Keratinocyte (primary cell): ENCODE measurements around the gene CEP68. TPM values are rescaled to one million over a fixed set of nuclear protein-coding genes. Genes with fewer than 3 reads are reported as not detected.

Experiments
- DNase-seq: peaks from one replicate; pipeline ENCODE4 v3.0.0-alpha.2; 2011; ENCODE audit warnings: low read depth, missing footprints, low spot score
- FAIRE-seq: peaks from 2 replicates; lab custom pipeline; 2011; peaks lifted over from hg19 to GRCh38; lab: Jason Lieb, UNC
- H2AFZ ChIP-seq: 2 replicates; pipeline ENCODE4 v1.6.0; 2012; ENCODE audit warnings: low read length, control low read depth, inconsistent platforms; ENCODE audit not compliant: control insufficient read depth
- H3K27ac ChIP-seq: 2 replicates; pipeline ENCODE4 v1.5.1; 2011; ENCODE audit warnings: low read length; ENCODE audit not compliant: control insufficient read depth, insufficient read depth
- H3K27me3 ChIP-seq: 3 replicates; pipeline ENCODE4 v1.6.0; 2011; ENCODE audit warnings: low read length; ENCODE audit not compliant: control insufficient read depth, insufficient read depth; ENCODE audit errors: extremely low read depth
- H3K36me3 ChIP-seq, 2 experiments: 2 replicates in 1 of 2; 3 replicates in 1 of 2; pipeline ENCODE4 v1.5.1; 2011; ENCODE audit warnings: low read length in 2 of 2, mild to moderate bottlenecking in 1 of 2; ENCODE audit not compliant: control insufficient read depth in 2 of 2, insufficient read depth in 2 of 2; ENCODE audit errors: extremely low read depth in 1 of 2
- H3K4me1 ChIP-seq: 3 replicates; pipeline ENCODE4 v1.5.1; 2011; ENCODE audit warnings: low read length; ENCODE audit not compliant: control insufficient read depth, insufficient read depth; ENCODE audit errors: extremely low read depth
- H3K4me2 ChIP-seq: 3 replicates; pipeline ENCODE4 v1.6.0; 2011; ENCODE audit warnings: low read depth, low read length; ENCODE audit not compliant: control insufficient read depth, insufficient read depth; ENCODE audit errors: extremely low read depth
- H3K4me3 ChIP-seq, 3 experiments: fragments of 200-600 bp in 1 of 3; sonication (generic) in 1 of 3; 2 replicates in 2 of 3; 3 replicates in 1 of 3; pipeline ENCODE4 v1.5.1; 2011 to 2016; ENCODE audit warnings: low read length in 3 of 3, mild to moderate bottlenecking in 3 of 3, control low read depth in 2 of 3, inconsistent platforms in 1 of 3, low read depth in 1 of 3, mixed read lengths in 1 of 3, mixed run types in 1 of 3, moderate library complexity in 1 of 3; ENCODE audit not compliant: control insufficient read depth in 2 of 3, insufficient read depth in 2 of 3; ENCODE audit errors: extremely low read depth in 1 of 3
- H3K79me2 ChIP-seq: 2 replicates; pipeline ENCODE4 v1.6.0; 2012; ENCODE audit warnings: low read length; ENCODE audit not compliant: control insufficient read depth, insufficient read depth
- H3K9ac ChIP-seq: 3 replicates; pipeline ENCODE4 v1.6.0; 2011; ENCODE audit warnings: low read length; ENCODE audit not compliant: control insufficient read depth, insufficient read depth; ENCODE audit errors: extremely low read depth
- H3K9me1 ChIP-seq: 3 replicates; pipeline ENCODE4 v1.6.0; 2011; ENCODE audit warnings: low read length; ENCODE audit not compliant: control insufficient read depth, insufficient read depth; ENCODE audit errors: extremely low read depth
- H3K9me3 ChIP-seq: 2 replicates; pipeline ENCODE4 v1.5.1; 2012; ENCODE audit warnings: low read depth, low read length; ENCODE audit not compliant: control insufficient read depth
- H4K20me1 ChIP-seq: 3 replicates; pipeline ENCODE4 v1.6.0; 2011; ENCODE audit warnings: low read length; ENCODE audit not compliant: control insufficient read depth, insufficient read depth; ENCODE audit errors: extremely low read depth
- CTCF ChIP-seq, 3 experiments: IDR thresholded peaks in 1 of 3; conservative IDR thresholded peaks in 1 of 3; optimal IDR thresholded peaks in 1 of 3; 2 replicates in 2 of 3; 3 replicates in 1 of 3; pipeline versions ENCODE3 to v1.5.1; 2011; ENCODE audit warnings: low read length in 3 of 3, mild to moderate bottlenecking in 3 of 3, moderate library complexity in 2 of 3, control low read depth in 1 of 3, inconsistent platforms in 1 of 3; ENCODE audit not compliant: insufficient read depth in 2 of 3; ENCODE audit errors: extremely low read depth in 1 of 3
- EZH2 ChIP-seq: IDR thresholded peaks from one replicate; pipeline ENCODE4 v1.6.1; 2012; ENCODE audit warnings: inconsistent platforms, mild to moderate bottlenecking, low read length, moderate library complexity
- dilution Hi-C: fragments of 300-500 bp; cut with MboI; formaldehyde crosslinking; loops from one replicate; pipeline ENCODE4 v1.7.0; 2020; ENCODE audit warnings: low sequenced_read_pairs; ENCODE audit not compliant: extremely low pct_ligation_motif_present
- polyA plus RNA-seq, 5 experiments: library from polyadenylated mRNA; depleted of rRNA in 3 of 5; stranded (reverse) in 3 of 5; stranded (forward) in 1 of 5; unstranded in 1 of 5; fragments of >200 nt; gene quantifications; 1 replicate in 1 of 5; 2 replicates in 3 of 5; 3 replicates in 1 of 5; pipeline versions ENCODE4 v1.2.1 to v1.2.3, GENCODE V29; 2011 to 2012; ENCODE audit warnings: missing spikeins in 2 of 5, low read depth in 1 of 5, low replicate concordance in 1 of 5

Gene CEP68
- polyA plus RNA-seq, 1 donor (not counting 4 experiments of a cell fraction or from before 2014, with no cell fraction given): 4.1 TPM

GRCh38 chr2:65057054-65057375, 799 bp downstream of the CEP68 start:
- Histone ChIP-seq H3K27ac (peak overlapping the region; percentile 63), H4K20me1 (no peaks in the 10 kb centered on the region), H3K9ac (peak overlapping the region; percentile 75), H3K27me3 (no peaks in the 10 kb centered on the region), H3K4me2 (peak overlapping the region; percentile 97), H3K9me3 (no peaks in the 10 kb centered on the region), H3K4me1 (peaks cover 21% of the 10 kb centered on the region), H3K36me3 (no peaks in the 10 kb centered on the region), H3K79me2 (no peaks in the 10 kb centered on the region), H2AFZ (peak overlapping the region; percentile 40), H3K9me1 (no peaks in the 10 kb centered on the region), H3K4me3 (peak overlapping the region; percentile 51 to 79 (median 71))
- no peak for TF ChIP-seq EZH2
- TF ChIP-seq CTCF (optimal IDR thresholded peaks at IDR 0.05 in 1 of 3, IDR thresholded peaks at IDR 0.05 in 1 of 3, conservative IDR thresholded peaks at IDR 0.05 in 1 of 3; ENCODE audit: extremely low read depth in 1 of 3, insufficient read depth in 2 of 3, low read length in 3 of 3): no peak
- peak; percentile 9 for FAIRE-seq
- no peak for DNase-seq
- dilution Hi-C loops: no loop called here

- no peaks in the 10 kb centered on the region for H3K9me1 ChIP-seq
- no peaks in the 10 kb centered on the region for H3K36me3 ChIP-seq
- DNase-seq: no peak
- H3K27ac ChIP-seq: peak overlapping the region; percentile 63
- H4K20me1 ChIP-seq: no peaks in the 10 kb centered on the region
- peak overlapping the region; percentile 51 to 79 (median 71) for H3K4me3 ChIP-seq
- peaks cover 23% of the 10 kb centered on the region for H3K4me1 ChIP-seq
- no peak for TF ChIP-seq EZH2
- TF ChIP-seq CTCF (optimal IDR thresholded peaks at IDR 0.05 in 1 of 3, IDR thresholded peaks at IDR 0.05 in 1 of 3, conservative IDR thresholded peaks at IDR 0.05 in 1 of 3; ENCODE audit: extremely low read depth in 1 of 3, insufficient read depth in 2 of 3, low read length in 3 of 3): no peak
- peak overlapping the region; percentile 97 for H3K4me2 ChIP-seq
- H3K9ac ChIP-seq: peak overlapping the region; percentile 75
- no peaks in the 10 kb centered on the region for H3K79me2 ChIP-seq
- dilution Hi-C loops: no loop called here
- FAIRE-seq: peak; percentile 86
- no peaks in the 10 kb centered on the region for H3K27me3 ChIP-seq
- H3K9me3 ChIP-seq: no peaks in the 10 kb centered on the region
- H2AFZ ChIP-seq: no peak overlapping the region
Measured at GRCh38 chr2:65057391-65058052, 1.3 kb downstream of the CEP68 start.
